OCI-LY3 (cell line): ENCODE data around the gene CHKA.
A peak's percentile ranks its signal among the peaks of the same experiment; 100 is the strongest.

Experiments used
- H2AFZ ChIP-seq: fragments of 200-600, 300-600 bp; shearing (Covaris generic); 2 replicates; pipeline ENCODE4 v1.6.0; 2014; ENCODE audit warnings: antibody characterized with exemption, low read depth, low read length
- H3K27ac ChIP-seq: fragments of 200-600, 300-600 bp; sonication (generic); 2 replicates; pipeline ENCODE4 v1.5.1; 2014; ENCODE audit warnings: mild to moderate bottlenecking, low read length, moderate library complexity, mixed read lengths
- H3K27me3 ChIP-seq: fragments of 200-600, 300-600 bp; sonication (generic); 2 replicates; pipeline ENCODE4 v1.6.1; 2014; ENCODE audit warnings: low read depth, low read length, mixed read lengths
- H3K36me3 ChIP-seq: fragments of 200-600, 300-600 bp; sonication (generic); replicated peaks from 2 replicates; pipeline ENCODE3; 2014; ENCODE audit warnings: low read depth, low read length, mixed read lengths
- H3K4me1 ChIP-seq: fragments of 300-600, 200-600 bp; sonication (generic); 2 replicates; pipeline ENCODE4 v1.6.1; 2014; ENCODE audit warnings: low read length, mixed read lengths
- H3K4me2 ChIP-seq: fragments of 200-600, 300-600 bp; sonication (generic); 2 replicates; pipeline ENCODE4 v1.6.1; 2014; ENCODE audit warnings: low read length, mixed read lengths
- H3K4me3 ChIP-seq: fragments of 300-600, 200-600 bp; sonication (generic); 2 replicates; pipeline ENCODE4 v1.5.1; 2014; ENCODE audit warnings: antibody characterized with exemption, mild to moderate bottlenecking, low read length, moderate library complexity
- H3K79me2 ChIP-seq: fragments of 300-600, 200-600 bp; shearing (Covaris generic); 2 replicates; pipeline ENCODE4 v1.6.1; 2014; ENCODE audit warnings: mild to moderate bottlenecking, low read length, mixed read lengths
- H3K9ac ChIP-seq: fragments of 300-600, 200-600 bp; shearing (Covaris generic); 2 replicates; pipeline ENCODE4 v1.6.0; 2014; ENCODE audit warnings: mild to moderate bottlenecking, low read length, moderate library complexity
- H3K9me3 ChIP-seq: fragments of 200-600, 300-600 bp; shearing (Covaris generic); 2 replicates; pipeline ENCODE4 v1.6.1; 2014; ENCODE audit warnings: low read length, mixed read lengths; ENCODE audit not compliant: insufficient read depth
- H4K20me1 ChIP-seq: fragments of 200-600, 300-600 bp; sonication (generic); 2 replicates; pipeline ENCODE4 v1.6.1; 2016; ENCODE audit warnings: low read length, mixed read lengths; ENCODE audit not compliant: insufficient read depth
- EZH2phosphoT487 ChIP-seq: fragments of 200-600 bp; shearing (Covaris generic); IDR thresholded peaks from 2 replicates; pipeline ENCODE4 v1.6.1; 2018; ENCODE audit warnings: antibody characterized with exemption, mixed run types, low read depth
- TF ChIP-seq, protein P1 (sequence below): fragments of 200-600, 300-600 bp; sonication (generic); IDR thresholded peaks from 2 replicates; pipeline ENCODE4 v1.5.1; 2014; ENCODE audit warnings: antibody characterized with exemption, low read length, low read depth

Gene CHKA

DNA sequence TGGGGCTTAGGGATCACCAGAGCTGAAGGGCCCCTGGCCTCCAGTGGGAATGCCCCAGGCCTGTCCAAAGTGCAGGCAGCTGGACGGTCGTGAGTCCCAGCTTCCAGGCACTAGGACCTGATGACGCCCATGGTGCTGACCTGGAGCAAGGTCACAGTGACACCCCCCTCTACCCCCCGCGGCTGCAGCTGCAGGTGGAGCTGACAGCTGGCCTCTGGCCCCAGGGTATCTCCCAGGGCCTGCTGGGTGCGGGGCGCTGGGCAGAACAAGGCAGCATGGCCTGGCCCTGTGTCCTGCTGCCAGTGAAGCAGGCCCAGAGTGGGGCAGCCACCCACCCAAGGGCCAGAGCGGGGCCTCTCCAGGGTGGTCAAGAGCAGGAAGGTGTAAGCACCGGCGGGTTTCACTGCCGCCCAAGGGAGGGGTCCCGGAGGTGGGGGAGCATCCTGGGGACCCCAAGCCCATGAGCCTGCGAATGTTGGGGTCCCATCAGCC, 82.9 kb downstream of the CHKA start:
- H3K36me3 ChIP-seq = peaks cover 29% of the 10 kb centered on the region
- H4K20me1 ChIP-seq = no peaks in the 10 kb centered on the region; the same call in 1 of the 2 replicates
- H2AFZ ChIP-seq = no peak overlapping the region
- peak overlapping the region; percentile 97 for H3K4me2 ChIP-seq
- H3K4me1 ChIP-seq = peaks cover 20% of the 10 kb centered on the region
- H3K27me3 ChIP-seq = no peaks in the 10 kb centered on the region
- TF ChIP-seq EZH2phosphoT487 = no peak
- TF ChIP-seq, protein P1, sequence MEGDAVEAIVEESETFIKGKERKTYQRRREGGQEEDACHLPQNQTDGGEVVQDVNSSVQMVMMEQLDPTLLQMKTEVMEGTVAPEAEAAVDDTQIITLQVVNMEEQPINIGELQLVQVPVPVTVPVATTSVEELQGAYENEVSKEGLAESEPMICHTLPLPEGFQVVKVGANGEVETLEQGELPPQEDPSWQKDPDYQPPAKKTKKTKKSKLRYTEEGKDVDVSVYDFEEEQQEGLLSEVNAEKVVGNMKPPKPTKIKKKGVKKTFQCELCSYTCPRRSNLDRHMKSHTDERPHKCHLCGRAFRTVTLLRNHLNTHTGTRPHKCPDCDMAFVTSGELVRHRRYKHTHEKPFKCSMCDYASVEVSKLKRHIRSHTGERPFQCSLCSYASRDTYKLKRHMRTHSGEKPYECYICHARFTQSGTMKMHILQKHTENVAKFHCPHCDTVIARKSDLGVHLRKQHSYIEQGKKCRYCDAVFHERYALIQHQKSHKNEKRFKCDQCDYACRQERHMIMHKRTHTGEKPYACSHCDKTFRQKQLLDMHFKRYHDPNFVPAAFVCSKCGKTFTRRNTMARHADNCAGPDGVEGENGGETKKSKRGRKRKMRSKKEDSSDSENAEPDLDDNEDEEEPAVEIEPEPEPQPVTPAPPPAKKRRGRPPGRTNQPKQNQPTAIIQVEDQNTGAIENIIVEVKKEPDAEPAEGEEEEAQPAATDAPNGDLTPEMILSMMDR = no peak
- H3K27ac ChIP-seq = peak overlapping the region; percentile 90
- peak overlapping the region; percentile 81 for H3K4me3 ChIP-seq
- H3K9ac ChIP-seq = peak overlapping the region; percentile 96
- peaks cover 45% of the 10 kb centered on the region for H3K79me2 ChIP-seq
- H3K9me3 ChIP-seq = no peaks in the 10 kb centered on the region

DNA sequence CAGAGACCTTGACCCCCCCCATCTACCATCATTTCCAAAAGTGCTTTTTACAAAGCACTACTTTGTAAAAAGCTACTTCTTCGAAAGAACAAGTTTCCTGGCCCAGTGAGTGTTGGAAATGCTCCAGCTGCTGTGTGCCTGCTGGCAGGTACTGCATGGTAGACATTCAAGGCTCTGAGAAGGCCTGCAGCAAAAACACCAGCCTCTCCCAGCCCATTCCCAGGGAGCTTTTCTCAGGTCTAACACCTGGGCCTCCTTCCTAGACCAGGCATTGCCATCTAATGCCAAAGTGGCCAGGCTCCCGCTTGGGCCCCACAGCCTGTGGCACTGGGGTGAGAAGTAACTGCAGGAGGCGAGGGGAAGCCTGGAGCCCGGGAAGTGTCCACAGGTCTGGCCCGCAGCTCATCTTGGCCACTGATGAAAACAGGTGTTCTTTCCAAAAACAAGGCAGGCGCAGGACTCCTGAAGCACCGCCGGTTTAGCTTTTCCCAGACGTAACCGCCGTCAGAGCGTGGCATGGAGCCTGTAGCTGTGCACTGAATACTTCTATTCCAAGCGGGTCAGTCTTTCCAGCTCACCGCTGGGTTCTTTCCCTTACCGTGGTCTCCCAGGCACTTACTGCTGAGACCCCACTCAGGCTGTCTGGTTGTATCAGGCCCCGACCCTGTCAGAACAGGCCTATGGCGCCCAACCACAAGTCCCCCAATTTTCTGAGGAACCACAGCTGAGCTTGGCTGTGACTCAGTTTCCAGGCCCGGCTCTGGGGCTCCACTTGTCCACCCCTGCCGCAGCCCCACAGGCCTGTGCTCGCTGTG, 83.6 kb downstream of the CHKA start:
- peak overlapping the region; percentile 97 for H3K4me2 ChIP-seq
- H3K36me3 ChIP-seq = peaks cover 25% of the 10 kb centered on the region
- H4K20me1 ChIP-seq = no peaks in the 10 kb centered on the region; the same call in 1 of the 2 replicates

DNA sequence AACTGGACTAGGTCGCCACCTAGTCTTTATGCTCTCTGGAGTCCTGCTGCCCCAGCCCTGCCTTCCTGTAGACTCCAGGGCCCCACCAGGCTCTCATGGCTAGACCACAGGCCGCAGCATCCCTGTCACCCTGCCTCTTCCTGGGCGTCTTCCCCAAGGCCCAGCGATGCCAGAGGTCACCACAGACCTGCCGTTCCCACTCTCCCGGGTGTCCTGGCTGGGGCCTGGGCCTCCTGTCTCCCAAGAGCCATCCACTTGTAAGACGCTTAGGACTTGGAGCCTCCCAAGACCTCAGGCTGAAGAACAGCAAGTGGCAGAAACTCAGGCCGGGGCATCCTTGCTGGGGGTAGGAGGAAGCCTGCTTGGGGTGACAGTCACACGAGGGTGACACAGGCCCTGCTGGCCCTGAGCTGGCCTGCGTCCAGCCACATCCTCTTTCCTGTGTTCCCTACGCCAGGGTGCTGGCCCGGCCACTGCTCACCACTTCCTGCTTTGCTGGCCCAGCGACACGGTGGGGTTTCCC, 84.4 kb downstream of the CHKA start:
- H3K36me3 ChIP-seq = peaks cover 19% of the 10 kb centered on the region
- H3K9me3 ChIP-seq = no peaks in the 10 kb centered on the region
- no peaks in the 10 kb centered on the region; the same call in 1 of the 2 replicates for H4K20me1 ChIP-seq
- no peak overlapping the region for H3K9ac ChIP-seq
- H2AFZ ChIP-seq = no peak overlapping the region
- no peak overlapping the region for H3K27ac ChIP-seq
- H3K79me2 ChIP-seq = peaks cover 42% of the 10 kb centered on the region
- no peak overlapping the region for H3K4me2 ChIP-seq
- H3K4me1 ChIP-seq = peaks cover 24% of the 10 kb centered on the region
- TF ChIP-seq, protein P1 = no peak
- TF ChIP-seq EZH2phosphoT487 = no peak
- no peaks in the 10 kb centered on the region for H3K27me3 ChIP-seq
- H3K4me3 ChIP-seq = no peak overlapping the region

More for the DNA sequence above, 83.6 kb downstream of the CHKA start:
- Histone ChIP-seq H3K27ac (no peak overlapping the region), H2AFZ (no peak overlapping the region), H3K27me3 (no peaks in the 10 kb centered on the region), H3K9me3 (no peaks in the 10 kb centered on the region), H3K79me2 (peaks cover 42% of the 10 kb centered on the region), H3K4me1 (peaks cover 20% of the 10 kb centered on the region), H3K4me3 (peak overlapping the region; percentile 81), H3K9ac (no peak overlapping the region)
- no peak for TF ChIP-seq EZH2phosphoT487
- TF ChIP-seq, protein P1 = no peak

DNA sequence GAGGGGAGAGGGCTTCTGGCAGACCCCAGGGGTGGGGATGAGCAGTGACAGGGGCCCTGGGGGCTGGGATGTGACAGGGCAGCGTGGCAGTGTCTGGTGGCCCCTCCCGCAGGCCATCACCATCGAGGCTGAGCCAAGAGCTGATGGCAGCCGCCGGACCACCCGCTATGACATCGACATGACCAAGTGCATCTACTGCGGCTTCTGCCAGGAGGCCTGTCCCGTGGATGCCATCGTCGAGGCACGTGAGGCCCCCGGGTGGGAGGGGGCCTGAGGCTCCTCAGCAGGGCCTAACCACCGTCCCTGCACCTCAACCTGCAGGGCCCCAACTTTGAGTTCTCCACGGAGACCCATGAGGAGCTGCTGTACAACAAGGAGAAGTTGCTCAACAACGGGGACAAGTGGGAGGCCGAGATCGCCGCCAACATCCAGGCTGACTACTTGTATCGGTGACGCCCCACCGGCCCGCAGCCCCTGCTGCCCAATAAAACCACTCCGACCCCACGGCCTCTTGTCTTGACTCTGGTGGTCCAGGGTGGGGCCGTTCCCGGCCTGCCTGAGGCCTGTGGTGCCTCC, 85.0 kb downstream of the CHKA start:
- Histone ChIP-seq H2AFZ (no peak overlapping the region), H3K27me3 (no peaks in the 10 kb centered on the region), H3K79me2 (peaks cover 42% of the 10 kb centered on the region), H3K36me3 (peaks cover 14% of the 10 kb centered on the region), H3K4me1 (peaks cover 28% of the 10 kb centered on the region), H3K9ac (no peak overlapping the region), H3K9me3 (no peaks in the 10 kb centered on the region), H3K4me2 (no peak overlapping the region), H4K20me1 (no peaks in the 10 kb centered on the region; the same call in 1 of the 2 replicates), H3K27ac (no peak overlapping the region), H3K4me3 (no peak overlapping the region)
- TF ChIP-seq, protein P1 = no peak
- no peak for TF ChIP-seq EZH2phosphoT487
